Liver (tissue), 9 donors: Measurements from ENCODE around the gene ERC2. TPM values are rescaled to one million over a fixed set of nuclear protein-coding genes. Genes with fewer than 3 reads are reported as not detected.

Source experiments
- DNase-seq: peaks from one replicate; pipeline ENCODE4 v3.0.0-alpha.2; 2017; ENCODE audit warnings: low spot score
- H3K27ac ChIP-seq, 2 donors: one replicate each; pipeline ENCODE4 v1.7.0; 2013; ENCODE audit warnings: inconsistent platforms in 2 of 2, low read length in 2 of 2, control low read depth in 1 of 2, low read depth in 1 of 2, mild to moderate bottlenecking in 1 of 2
- H3K27me3 ChIP-seq, 4 donors: one replicate each; pipeline versions ENCODE4 v1.6.1 to v1.7.0; 2013; ENCODE audit warnings: low read length in 3 of 4, inconsistent platforms in 1 of 4, mild to moderate bottlenecking in 1 of 4, moderate library complexity in 1 of 4; ENCODE audit not compliant: control insufficient read depth in 4 of 4, insufficient read depth in 4 of 4
- H3K36me3 ChIP-seq, 4 donors: one replicate each; pipeline versions ENCODE4 v1.6.1 to v1.7.0; 2013; ENCODE audit warnings: low read length in 3 of 4, mild to moderate bottlenecking in 3 of 4, low read depth in 1 of 4, moderate library complexity in 1 of 4; ENCODE audit not compliant: control insufficient read depth in 4 of 4, insufficient read depth in 3 of 4
- H3K4me1 ChIP-seq, 4 donors: one replicate each; pipeline versions ENCODE4 v1.6.1 to v1.7.0; 2013; ENCODE audit warnings: low read length in 3 of 4, mild to moderate bottlenecking in 3 of 4, moderate library complexity in 1 of 4; ENCODE audit not compliant: control insufficient read depth in 4 of 4, insufficient read depth in 4 of 4
- H3K4me3 ChIP-seq, 3 donors: one replicate each; pipeline versions ENCODE4 v1.6.1 to v1.7.0; 2013; ENCODE audit warnings: low read length in 3 of 3, control low read depth in 1 of 3, low read depth in 1 of 3, mild to moderate bottlenecking in 1 of 3
- H3K9ac ChIP-seq, 2 donors: one replicate each; pipeline ENCODE4 v1.7.0; 2013; ENCODE audit warnings: low read length in 2 of 2, mild to moderate bottlenecking in 2 of 2, moderate library complexity in 2 of 2, control low read depth in 1 of 2, low read depth in 1 of 2
- H3K9me3 ChIP-seq, 4 donors: one replicate each; pipeline versions ENCODE4 v1.6.1 to v1.7.0; 2013; ENCODE audit warnings: low read length in 3 of 4; ENCODE audit not compliant: control insufficient read depth in 4 of 4
- ATF3 ChIP-seq: IDR thresholded peaks from 2 replicates; pipeline ENCODE4 v1.6.1; 2016; ENCODE audit warnings: antibody characterized with exemption
- EGR1 ChIP-seq, 2 donors: IDR thresholded peaks; 2 replicates each; pipeline ENCODE4 v1.6.1; 2016 to 2018; ENCODE audit warnings: antibody characterized with exemption in 2 of 2, low read depth in 2 of 2
- FOXA1 ChIP-seq: IDR thresholded peaks from 2 replicates; pipeline ENCODE4 v1.6.1; 2016; ENCODE audit warnings: antibody characterized with exemption
- FOXA2 ChIP-seq: IDR thresholded peaks from 2 replicates; pipeline ENCODE4 v1.6.1; 2016; ENCODE audit warnings: antibody characterized with exemption
- HNF4A ChIP-seq, 2 donors: conservative IDR thresholded peaks; 2 replicates each; pipeline ENCODE4 v1.6.1; 2016; ENCODE audit warnings: antibody characterized with exemption in 2 of 2, mild to moderate bottlenecking in 2 of 2
- HNF4G ChIP-seq: IDR thresholded peaks from 2 replicates; pipeline ENCODE4 v1.6.1; 2016; ENCODE audit warnings: antibody characterized with exemption
- JUND ChIP-seq, 2 donors: IDR thresholded peaks; 2 replicates each; pipeline ENCODE4 v1.6.1; 2016; ENCODE audit warnings: antibody characterized with exemption in 2 of 2
- NR2F2 ChIP-seq: IDR thresholded peaks from 2 replicates; pipeline ENCODE4 v1.6.1; 2016; ENCODE audit warnings: antibody characterized with exemption
- RAD21 ChIP-seq, 2 donors: IDR thresholded peaks; 2 replicates each; pipeline ENCODE4 v1.6.1; 2016; ENCODE audit warnings: antibody characterized with exemption in 2 of 2, mild to moderate bottlenecking in 2 of 2
- REST ChIP-seq: IDR thresholded peaks from 2 replicates; pipeline ENCODE4 v1.6.1; 2016; ENCODE audit warnings: antibody characterized with exemption, mild to moderate bottlenecking
- SP1 ChIP-seq: IDR thresholded peaks from 2 replicates; pipeline ENCODE4 v1.6.1; 2018; ENCODE audit warnings: antibody characterized with exemption, mild to moderate bottlenecking
- YY1 ChIP-seq: IDR thresholded peaks from 2 replicates; pipeline ENCODE4 v1.6.1; 2016; ENCODE audit warnings: antibody characterized with exemption, mild to moderate bottlenecking
- WGBS: extraction: QIAGEN DNeasy Blood & Tissue Kit; methylation state at CpG from one replicate; pipeline ENCODE4 v1.1.7; 2013; 5-methylcytosine and 5-hydroxymethylcytosine counted together
- polyA plus RNA-seq, 2 donors: library from polyadenylated mRNA; stranded (reverse) in 1 of 2; unstranded in 1 of 2; fragments of 200-250 nt in 1 of 2; fragments of >200 nt in 1 of 2; fragmentation: Nextera tagmentation in 1 of 2; extraction: Ambion mirVana in 1 of 2; gene quantifications; one replicate each; pipeline versions ENCODE4 v1.2.1 to v1.2.3, GENCODE V29; 2013 to 2015
- total RNA-seq, 2 donors: library from RNA; depleted of rRNA; stranded (reverse); fragments of >200 nt; gene quantifications; one replicate each; pipeline ENCODE4 v1.2.3, GENCODE V29; 2014
- TF ChIP-seq, protein P1 (sequence below): IDR thresholded peaks from 2 replicates; pipeline ENCODE4 v1.6.1; 2016; ENCODE audit warnings: antibody characterized with exemption
- TF ChIP-seq, protein P2 (sequence below): IDR thresholded peaks from 2 replicates; pipeline ENCODE4 v1.6.1; 2016; ENCODE audit warnings: antibody characterized with exemption
- TF ChIP-seq, protein P3 (sequence below): fragments of 150-350 bp; IDR thresholded peaks from 2 replicates; pipeline ENCODE4 v1.5.1; 2017; ENCODE audit warnings: improper control_type of control experiment, low read depth, low read length; ENCODE audit not compliant: missing input control
- donor health status: healthy.
- donor health status: healthy.
- donor health status: healthy.
- donor health status: healthy.
- donor health status: healthy.

ERC2 gene
- total and polyA plus RNA-seq, 4 donors, result 0.14 to 0.25 TPM; not detected in 2

- no peak for DNase-seq
- no peak for TF ChIP-seq REST
- TF ChIP-seq SP1, result no peak
- no peak for TF ChIP-seq EGR1 (IDR thresholded peaks at IDR 0.05; ENCODE audit: low read depth in 2 of 2)
- TF ChIP-seq, protein P1, sequence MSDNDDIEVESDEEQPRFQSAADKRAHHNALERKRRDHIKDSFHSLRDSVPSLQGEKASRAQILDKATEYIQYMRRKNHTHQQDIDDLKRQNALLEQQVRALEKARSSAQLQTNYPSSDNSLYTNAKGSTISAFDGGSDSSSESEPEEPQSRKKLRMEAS, result no peak
- no peak for TF ChIP-seq HNF4A (conservative IDR thresholded peaks at IDR 0.05)
- no peak for TF ChIP-seq FOXA1
- TF ChIP-seq ATF3, result no peak
- TF ChIP-seq YY1, result no peak
- TF ChIP-seq, protein P2, sequence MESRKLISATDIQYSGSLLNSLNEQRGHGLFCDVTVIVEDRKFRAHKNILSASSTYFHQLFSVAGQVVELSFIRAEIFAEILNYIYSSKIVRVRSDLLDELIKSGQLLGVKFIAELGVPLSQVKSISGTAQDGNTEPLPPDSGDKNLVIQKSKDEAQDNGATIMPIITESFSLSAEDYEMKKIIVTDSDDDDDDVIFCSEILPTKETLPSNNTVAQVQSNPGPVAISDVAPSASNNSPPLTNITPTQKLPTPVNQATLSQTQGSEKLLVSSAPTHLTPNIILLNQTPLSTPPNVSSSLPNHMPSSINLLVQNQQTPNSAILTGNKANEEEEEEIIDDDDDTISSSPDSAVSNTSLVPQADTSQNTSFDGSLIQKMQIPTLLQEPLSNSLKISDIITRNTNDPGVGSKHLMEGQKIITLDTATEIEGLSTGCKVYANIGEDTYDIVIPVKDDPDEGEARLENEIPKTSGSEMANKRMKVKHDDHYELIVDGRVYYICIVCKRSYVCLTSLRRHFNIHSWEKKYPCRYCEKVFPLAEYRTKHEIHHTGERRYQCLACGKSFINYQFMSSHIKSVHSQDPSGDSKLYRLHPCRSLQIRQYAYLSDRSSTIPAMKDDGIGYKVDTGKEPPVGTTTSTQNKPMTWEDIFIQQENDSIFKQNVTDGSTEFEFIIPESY, result no peak
- no peak for TF ChIP-seq JUND (IDR thresholded peaks at IDR 0.05)
- TF ChIP-seq RAD21 (IDR thresholded peaks at IDR 0.05), result no peak
- TF ChIP-seq NR2F2, result no peak
- no peak for TF ChIP-seq HNF4G
- TF ChIP-seq, protein P3, sequence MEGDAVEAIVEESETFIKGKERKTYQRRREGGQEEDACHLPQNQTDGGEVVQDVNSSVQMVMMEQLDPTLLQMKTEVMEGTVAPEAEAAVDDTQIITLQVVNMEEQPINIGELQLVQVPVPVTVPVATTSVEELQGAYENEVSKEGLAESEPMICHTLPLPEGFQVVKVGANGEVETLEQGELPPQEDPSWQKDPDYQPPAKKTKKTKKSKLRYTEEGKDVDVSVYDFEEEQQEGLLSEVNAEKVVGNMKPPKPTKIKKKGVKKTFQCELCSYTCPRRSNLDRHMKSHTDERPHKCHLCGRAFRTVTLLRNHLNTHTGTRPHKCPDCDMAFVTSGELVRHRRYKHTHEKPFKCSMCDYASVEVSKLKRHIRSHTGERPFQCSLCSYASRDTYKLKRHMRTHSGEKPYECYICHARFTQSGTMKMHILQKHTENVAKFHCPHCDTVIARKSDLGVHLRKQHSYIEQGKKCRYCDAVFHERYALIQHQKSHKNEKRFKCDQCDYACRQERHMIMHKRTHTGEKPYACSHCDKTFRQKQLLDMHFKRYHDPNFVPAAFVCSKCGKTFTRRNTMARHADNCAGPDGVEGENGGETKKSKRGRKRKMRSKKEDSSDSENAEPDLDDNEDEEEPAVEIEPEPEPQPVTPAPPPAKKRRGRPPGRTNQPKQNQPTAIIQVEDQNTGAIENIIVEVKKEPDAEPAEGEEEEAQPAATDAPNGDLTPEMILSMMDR, result no peak
- WGBS, result 84% methylated on average over 3 of the region's 3 CpGs
- Histone ChIP-seq H3K9me3 (peaks cover 0 to 8% (median 0%) of the 10 kb centered on the region in 4 donors), H3K4me1 (peaks cover 0 to 9% (median 6%) of the 10 kb centered on the region in 4 donors), H3K4me3 (no peak overlapping the region), H3K9ac (no peak overlapping the region), H3K36me3 (no peaks in the 10 kb centered on the region), H3K27me3 (no peaks in the 10 kb centered on the region), H3K27ac (no peak overlapping the region)
These were observed 97.1 kb downstream of the ERC2 start for GRCh38 chr3:56370991-56371775.

GRCh38 chr3:56369914-56370313, 98.4 kb downstream of the ERC2 start:
- DNase-seq, result no peak
- H3K9ac ChIP-seq, result no peak overlapping the region
- H3K4me1 ChIP-seq, result peaks cover 3 to 21% (median 14%) of the 10 kb centered on the region in 4 donors
- no peak overlapping the region for H3K4me3 ChIP-seq
- no peak overlapping the region for H3K27ac ChIP-seq
- 97% methylated on average over 3 of the region's 3 CpGs for WGBS
- H3K9me3 ChIP-seq, result no peaks in the 10 kb centered on the region
- TF ChIP-seq, protein P3, result no peak
- no peak for TF ChIP-seq FOXA2
- no peaks in the 10 kb centered on the region for H3K36me3 ChIP-seq
- H3K27me3 ChIP-seq, result no peaks in the 10 kb centered on the region
